ENCODE results near the gene JPH3. TPM values are rescaled to one million over a fixed set of nuclear protein-coding genes. Genes with fewer than 3 reads are reported as not detected.

The JPH3 gene
- total RNA-seq, 2 experiments from 2014 or later = 0.14 to 0.19 TPM

GRCh38 chr16:87603684-87604633 lies 1.7 kb downstream of the JPH3 start:
- ChIA-PET POLR2A (no interaction called here), CTCF (interaction anchor here (0.9 kb wide), 1 partner anchor 32 kb away, joined by 4 read pairs; no protein-coding TSS in a partner anchor)
- no peak overlapping the region for H3K27ac Mint-ChIP-seq
- H3K4me3 Mint-ChIP-seq = no peak overlapping the region
- peaks cover 8% of the 10 kb centered on the region for H3K4me1 Mint-ChIP-seq
- intact Hi-C loops (cut with DNase I, micrococcal nuclease) = no loop called here
- H3K27me3 Mint-ChIP-seq = peaks cover 69% of the 10 kb centered on the region
- DNase-seq (peak; percentile 28), ATAC-seq (no peak)
- no peaks in the 10 kb centered on the region for H3K36me3 Mint-ChIP-seq (ENCODE audit: low read depth)
- peaks cover 3% of the 10 kb centered on the region for H3K9me3 Mint-ChIP-seq (ENCODE audit: low read depth)

GRCh38 chr16:87604634-87605111 lies 2.4 kb downstream of the JPH3 start:
- Mint-ChIP-seq H3K36me3 (ENCODE audit: low read depth) (no peaks in the 10 kb centered on the region), H3K4me3 (no peak overlapping the region), H3K27ac (no peak overlapping the region), H3K27me3 (peaks cover 63% of the 10 kb centered on the region), H3K4me1 (peaks cover 8% of the 10 kb centered on the region), H3K9me3 (ENCODE audit: low read depth) (no peaks in the 10 kb centered on the region)
- DNase-seq (no peak), ATAC-seq (no peak)
- intact Hi-C loops (cut with DNase I, micrococcal nuclease) = no loop called here
- ChIA-PET CTCF (interaction anchor here (0.9 kb wide), 1 partner anchor 31 kb away, joined by 4 read pairs; no protein-coding TSS in a partner anchor), POLR2A (no interaction called here)

GRCh38 chr16:87607223-87607622 lies 4.9 kb downstream of the JPH3 start:
- Mint-ChIP-seq H3K27ac (no peak overlapping the region), H3K4me3 (no peak overlapping the region), H3K36me3 (ENCODE audit: low read depth) (no peaks in the 10 kb centered on the region), H3K4me1 (peaks cover 8% of the 10 kb centered on the region), H3K9me3 (ENCODE audit: low read depth) (no peaks in the 10 kb centered on the region), H3K27me3 (peaks cover 49% of the 10 kb centered on the region)
- DNase-seq (no peak), ATAC-seq (no peak)
- intact Hi-C loops (cut with DNase I, micrococcal nuclease) = no loop called here
- ChIA-PET POLR2A (no interaction called here), CTCF (no interaction called here)

GRCh38 chr16:87607871-87608270 lies 5.6 kb downstream of the JPH3 start:
- Mint-ChIP-seq H3K27ac (no peak overlapping the region), H3K4me1 (peaks cover 8% of the 10 kb centered on the region), H3K27me3 (peaks cover 49% of the 10 kb centered on the region), H3K9me3 (ENCODE audit: low read depth) (no peaks in the 10 kb centered on the region), H3K36me3 (ENCODE audit: low read depth) (no peaks in the 10 kb centered on the region), H3K4me3 (no peak overlapping the region)
- ChIA-PET CTCF (no interaction called here), POLR2A (no interaction called here)
- ATAC-seq (no peak), DNase-seq (no peak)
- intact Hi-C loops (cut with DNase I, micrococcal nuclease) = no loop called here

- no peak for ATAC-seq
- intact Hi-C loops (cut with DNase I, micrococcal nuclease) = no loop called here
Measured at GRCh38 chr16:87608400-87608985, 6.2 kb downstream of the JPH3 start.

GRCh38 chr16:87610026-87610425 lies 7.7 kb downstream of the JPH3 start:
- H3K36me3 Mint-ChIP-seq (ENCODE audit: low read depth) = no peaks in the 10 kb centered on the region
- no peaks in the 10 kb centered on the region for H3K4me1 Mint-ChIP-seq
- POLR2A ChIA-PET = no interaction called here
- DNase-seq (no peak), ATAC-seq (no peak)
- intact Hi-C loops (cut with DNase I, micrococcal nuclease) = no loop called here
- no peaks in the 10 kb centered on the region for H3K9me3 Mint-ChIP-seq (ENCODE audit: low read depth)
- H3K4me3 Mint-ChIP-seq = no peak overlapping the region
- H3K27me3 Mint-ChIP-seq = peaks cover 32% of the 10 kb centered on the region
- H3K27ac Mint-ChIP-seq = no peak overlapping the region
- CTCF ChIA-PET = no interaction called here

More at GRCh38 chr16:87608400-87608985, 6.2 kb downstream of the JPH3 start:
- Mint-ChIP-seq H3K36me3 (ENCODE audit: low read depth) (no peaks in the 10 kb centered on the region), H3K27me3 (peaks cover 44% of the 10 kb centered on the region), H3K4me3 (no peak overlapping the region), H3K4me1 (peaks cover 4% of the 10 kb centered on the region), H3K9me3 (ENCODE audit: low read depth) (no peaks in the 10 kb centered on the region), H3K27ac (no peak overlapping the region)
- POLR2A ChIA-PET = no interaction called here
- DNase-seq = peak; percentile 73
- CTCF ChIA-PET = no interaction called here

- DNase-seq (no peak), ATAC-seq (no peak)
- H3K27ac Mint-ChIP-seq = no peak overlapping the region
- H3K27me3 Mint-ChIP-seq = peaks cover 22% of the 10 kb centered on the region
- no peaks in the 10 kb centered on the region for H3K4me1 Mint-ChIP-seq
- ChIA-PET CTCF (interaction anchor here (0.7 kb wide), 1 partner anchor 80 kb away, joined by 3 read pairs; no protein-coding TSS in a partner anchor), POLR2A (no interaction called here)
- no peaks in the 10 kb centered on the region for H3K36me3 Mint-ChIP-seq (ENCODE audit: low read depth)
- H3K4me3 Mint-ChIP-seq = no peak overlapping the region
- intact Hi-C loops (cut with DNase I, micrococcal nuclease) = no loop called here
- H3K9me3 Mint-ChIP-seq (ENCODE audit: low read depth) = no peaks in the 10 kb centered on the region
Measured at GRCh38 chr16:87611456-87611855, 9.1 kb downstream of the JPH3 start.

- no peaks in the 10 kb centered on the region for H3K36me3 Mint-ChIP-seq (ENCODE audit: low read depth)
- CTCF ChIA-PET = no interaction called here
- DNase-seq = no peak
- no peak overlapping the region for H3K4me3 Mint-ChIP-seq
- intact Hi-C loops (cut with DNase I, micrococcal nuclease) = no loop called here
- POLR2A ChIA-PET = interaction anchor here (0.6 kb wide), 1 partner anchor 115 kb away, joined by 5 read pairs; no protein-coding TSS in a partner anchor
- H3K27me3 Mint-ChIP-seq = peaks cover 15% of the 10 kb centered on the region
- no peaks in the 10 kb centered on the region for H3K4me1 Mint-ChIP-seq
- no peaks in the 10 kb centered on the region for H3K9me3 Mint-ChIP-seq (ENCODE audit: low read depth)
- ATAC-seq = no peak
- H3K27ac Mint-ChIP-seq = no peak overlapping the region
Measured at GRCh38 chr16:87613961-87614360, 11.7 kb downstream of the JPH3 start.

GRCh38 chr16:87615621-87616041 lies 13.3 kb downstream of the JPH3 start:
- Mint-ChIP-seq H3K36me3 (ENCODE audit: low read depth) (no peaks in the 10 kb centered on the region), H3K4me3 (no peak overlapping the region), H3K27ac (no peak overlapping the region), H3K9me3 (ENCODE audit: low read depth) (no peaks in the 10 kb centered on the region), H3K4me1 (no peaks in the 10 kb centered on the region), H3K27me3 (peaks cover 13% of the 10 kb centered on the region)
- ATAC-seq (no peak), DNase-seq (no peak)
- ChIA-PET CTCF (no interaction called here), POLR2A (no interaction called here)
- intact Hi-C loops (cut with DNase I, micrococcal nuclease) = no loop called here

GRCh38 chr16:87616556-87616955 lies 14.2 kb downstream of the JPH3 start:
- ChIA-PET POLR2A (no interaction called here), CTCF (no interaction called here)
- peaks cover 9% of the 10 kb centered on the region for H3K27me3 Mint-ChIP-seq
- no peak overlapping the region for H3K4me3 Mint-ChIP-seq
- no peak for ATAC-seq
- no peak overlapping the region for H3K27ac Mint-ChIP-seq
- DNase-seq = no peak
- intact Hi-C loops (cut with DNase I, micrococcal nuclease) = no loop called here
- H3K36me3 Mint-ChIP-seq (ENCODE audit: low read depth) = no peaks in the 10 kb centered on the region
- no peaks in the 10 kb centered on the region for H3K4me1 Mint-ChIP-seq
- H3K9me3 Mint-ChIP-seq (ENCODE audit: low read depth) = no peaks in the 10 kb centered on the region

- Mint-ChIP-seq H3K9me3 (ENCODE audit: low read depth) (no peaks in the 10 kb centered on the region), H3K4me3 (no peak overlapping the region), H3K27me3 (peaks cover 9% of the 10 kb centered on the region), H3K36me3 (ENCODE audit: low read depth) (no peaks in the 10 kb centered on the region), H3K27ac (no peak overlapping the region), H3K4me1 (no peaks in the 10 kb centered on the region)
- ChIA-PET CTCF (interaction anchor here (0.9 kb wide), 1 partner anchor 17 kb away, joined by 3 read pairs; no protein-coding TSS in a partner anchor), POLR2A (no interaction called here)
- intact Hi-C loops (cut with DNase I, micrococcal nuclease) = no loop called here
- no peak for DNase-seq
- ATAC-seq = no peak
Measured at GRCh38 chr16:87618216-87618615, 15.9 kb downstream of the JPH3 start.

All from activated CD4-positive, alpha-beta T cell treated with anti-CD3 and anti-CD28 coated beads for 36 hours (primary cell).